Measurements from ENCODE around the gene DST. TPM values are rescaled to one million over a fixed set of nuclear protein-coding genes. Genes with fewer than 3 reads are reported as not detected.

The DST gene
- polyA plus RNA-seq, 1 donor from 2014 or later = not detected

DNA sequence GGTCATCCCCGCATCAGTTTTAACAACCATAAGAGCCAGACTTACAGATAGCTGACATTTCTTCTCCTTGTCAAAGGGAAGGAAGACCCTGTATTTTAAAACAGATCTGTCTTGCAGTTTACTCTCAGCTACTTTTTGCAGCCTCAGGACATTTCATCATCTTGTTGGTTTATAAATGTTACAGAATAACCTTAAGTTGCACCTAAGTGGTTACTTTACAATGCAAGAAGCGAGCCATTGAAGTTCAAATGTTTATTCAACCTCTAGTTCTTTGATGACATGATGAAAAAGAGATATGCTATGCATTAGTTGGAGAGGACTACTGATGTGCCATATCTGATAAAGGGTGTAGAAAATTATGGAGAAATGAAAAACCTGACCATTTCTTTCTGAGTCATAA lies 207.4 kb downstream of the DST start:
- Mint-ChIP-seq H3K4me1 (no peaks in the 10 kb centered on the region), H3K36me3 (no peaks in the 10 kb centered on the region), H3K27me3 (no peaks in the 10 kb centered on the region), H3K27ac (no peak overlapping the region), H3K9me3 (peaks cover 3 to 16% (median 9%) of the 10 kb centered on the region in 3 donors), H3K4me3 (no peak overlapping the region)

DNA sequence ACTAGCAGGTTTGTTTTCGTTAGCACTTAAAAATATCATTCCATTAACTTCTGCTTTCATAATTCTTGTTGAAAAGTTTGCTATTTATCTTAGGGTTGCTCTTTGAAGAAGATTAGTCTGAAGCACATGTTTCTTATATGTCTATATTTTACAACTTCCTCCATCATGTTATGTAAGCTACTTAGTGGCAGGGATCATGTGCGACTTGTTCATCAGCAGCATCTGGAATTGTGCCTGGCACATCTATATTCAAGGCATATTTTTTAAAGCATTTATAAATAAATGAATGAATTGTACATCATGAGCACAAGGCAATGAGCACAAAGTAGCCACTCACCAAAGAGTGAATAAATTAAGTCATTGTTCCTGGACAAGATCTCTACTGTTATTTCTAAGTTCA lies 208.1 kb downstream of the DST start:
- Mint-ChIP-seq H3K4me1 (no peaks in the 10 kb centered on the region), H3K36me3 (no peaks in the 10 kb centered on the region), H3K9me3 (peaks cover 0 to 12% (median 11%) of the 10 kb centered on the region in 3 donors), H3K27ac (no peak overlapping the region), H3K4me3 (no peak overlapping the region), H3K27me3 (no peaks in the 10 kb centered on the region)

DNA sequence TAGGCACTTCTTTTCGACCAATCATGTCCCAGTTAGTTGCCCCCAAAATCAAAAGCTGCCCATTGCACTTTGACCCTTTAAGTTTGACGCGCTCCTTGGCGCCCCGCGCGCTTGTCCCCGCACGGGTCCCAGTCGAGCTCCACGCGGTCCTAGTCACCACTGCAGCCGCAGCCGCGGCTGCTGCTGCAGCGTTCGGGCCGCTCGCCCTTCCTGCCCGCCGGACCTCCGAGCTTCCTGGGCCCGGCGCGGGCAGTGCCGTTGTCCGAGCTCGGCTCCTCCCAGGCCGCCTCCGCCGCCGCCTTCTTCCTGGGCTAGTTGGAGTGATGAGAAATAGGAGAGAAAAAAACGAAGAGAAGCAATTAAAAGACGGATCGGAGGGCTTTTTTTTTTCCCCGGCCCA lies 209.6 kb downstream of the DST start:
- Mint-ChIP-seq H3K27me3 (no peaks in the 10 kb centered on the region), H3K4me1 (no peaks in the 10 kb centered on the region), H3K9me3 (peaks cover 0 to 11% (median 7%) of the 10 kb centered on the region in 3 donors), H3K36me3 (no peaks in the 10 kb centered on the region), H3K27ac (no peak overlapping the region), H3K4me3 (no peak overlapping the region)

DNA sequence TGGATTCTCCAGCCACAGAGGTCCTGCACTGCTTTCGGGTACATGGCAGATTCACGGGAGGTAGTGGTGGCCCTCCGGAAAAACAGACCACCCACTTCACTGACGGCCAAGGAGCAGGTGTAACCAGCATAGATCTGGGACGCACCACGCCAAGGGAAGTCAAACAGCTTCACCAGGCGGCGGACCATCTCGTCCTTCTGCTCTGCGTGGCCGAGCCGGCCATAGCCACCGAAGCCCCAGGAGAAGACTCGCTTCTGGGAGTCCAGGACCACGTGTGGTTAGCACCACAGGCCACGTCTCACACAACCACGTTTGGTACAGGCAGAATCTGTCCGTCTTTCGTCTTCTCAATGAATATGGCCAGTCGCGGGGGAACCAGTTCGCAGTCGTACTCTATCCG lies 210.5 kb downstream of the DST start:
- Mint-ChIP-seq H3K9me3 (peaks cover 0 to 13% (median 7%) of the 10 kb centered on the region in 3 donors), H3K4me3 (no peak overlapping the region), H3K27me3 (no peaks in the 10 kb centered on the region)

DNA sequence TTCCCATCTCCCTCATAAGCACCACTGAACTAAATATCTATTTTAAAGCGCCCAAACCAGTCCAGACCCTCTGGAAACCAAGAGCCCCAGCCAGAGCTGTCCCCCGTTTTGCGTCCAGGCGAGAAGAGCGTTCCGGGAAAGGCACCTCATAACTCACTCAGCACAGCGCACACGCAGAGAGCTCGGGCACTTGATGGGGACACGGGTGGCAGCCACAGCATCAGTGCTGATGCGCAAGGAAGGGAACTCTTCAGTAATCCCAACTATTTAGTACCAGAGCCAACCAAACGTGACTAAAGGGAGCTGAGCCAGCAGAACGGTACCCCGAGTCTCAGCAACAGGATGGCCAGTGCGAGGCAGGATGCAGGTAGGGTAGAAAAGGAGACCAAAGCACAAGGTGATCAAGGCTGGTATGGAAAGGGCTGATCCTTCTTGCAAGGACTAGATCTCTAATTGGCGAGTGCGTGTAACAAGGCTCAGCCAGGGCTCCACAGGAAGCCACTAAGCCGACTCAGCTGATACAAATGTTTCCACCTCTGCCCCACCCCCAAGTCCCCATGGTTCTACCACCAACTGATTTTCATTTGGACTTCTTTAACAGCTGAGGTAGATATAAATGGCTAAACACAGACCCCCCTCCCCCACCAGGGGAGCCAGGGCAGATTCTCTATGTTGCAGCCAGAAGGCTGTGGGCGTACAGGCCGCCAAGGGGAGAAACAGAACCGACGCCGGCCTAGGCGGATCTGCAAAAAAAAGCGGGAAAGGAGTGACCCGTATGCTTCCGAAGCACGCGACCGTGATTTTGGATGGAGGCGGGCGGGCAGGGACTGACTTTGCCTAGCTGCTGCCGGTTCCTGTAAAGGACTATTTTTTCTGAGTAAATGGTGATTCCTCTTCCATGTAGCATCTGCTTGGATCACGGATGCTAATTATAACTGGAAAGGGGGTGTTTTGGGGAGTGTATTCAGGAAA lies 211.8 kb downstream of the DST start:
- H3K9me3 Mint-ChIP-seq = peaks cover 2 to 17% (median 11%) of the 10 kb centered on the region in 3 donors
- no peaks in the 10 kb centered on the region for H3K4me1 Mint-ChIP-seq
- peaks cover under 1% of the 10 kb centered on the region for H3K27me3 Mint-ChIP-seq
- H3K27ac Mint-ChIP-seq = peak overlapping the region in 1 of 3 donors; percentile 58
- no peaks in the 10 kb centered on the region for H3K36me3 Mint-ChIP-seq
- H3K4me3 Mint-ChIP-seq = no peak overlapping the region

More for the DNA sequence above, 210.5 kb downstream of the DST start:
- H3K36me3 Mint-ChIP-seq = no peaks in the 10 kb centered on the region
- H3K4me1 Mint-ChIP-seq = no peaks in the 10 kb centered on the region
- H3K27ac Mint-ChIP-seq = no peak overlapping the region

DNA sequence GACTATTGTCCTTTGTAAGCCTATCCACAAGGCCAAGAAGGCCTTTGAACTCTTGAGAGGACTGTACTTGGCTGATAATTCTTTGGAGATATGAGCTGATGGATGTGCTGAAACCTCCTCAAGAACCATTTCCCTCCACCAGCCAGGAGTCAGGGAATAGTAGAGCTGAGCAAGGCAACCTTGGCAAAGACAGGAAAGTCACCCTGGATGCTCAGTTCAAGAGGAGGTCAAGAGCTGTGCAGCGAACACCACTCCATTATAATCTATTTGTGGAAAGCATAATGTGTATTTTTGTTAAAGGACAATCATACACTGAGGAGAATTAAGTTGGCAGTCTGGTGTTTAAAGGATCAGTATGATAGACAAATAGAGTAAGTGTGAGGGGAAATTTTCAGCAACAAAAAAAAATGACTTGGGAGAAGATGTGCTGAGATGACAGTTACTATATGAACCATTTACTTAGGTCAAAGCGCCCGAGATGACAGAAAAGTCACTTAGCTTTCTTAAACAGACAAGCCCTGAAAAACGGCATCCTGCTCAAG lies 218.1 kb downstream of the DST start:
- Mint-ChIP-seq H3K36me3 (no peaks in the 10 kb centered on the region), H3K4me3 (no peak overlapping the region), H3K4me1 (peaks cover 0 to 1% (median 0%) of the 10 kb centered on the region in 3 donors), H3K9me3 (peaks cover 2 to 9% (median 4%) of the 10 kb centered on the region in 3 donors), H3K27me3 (peaks cover 5% of the 10 kb centered on the region), H3K27ac (no peak overlapping the region)

DNA sequence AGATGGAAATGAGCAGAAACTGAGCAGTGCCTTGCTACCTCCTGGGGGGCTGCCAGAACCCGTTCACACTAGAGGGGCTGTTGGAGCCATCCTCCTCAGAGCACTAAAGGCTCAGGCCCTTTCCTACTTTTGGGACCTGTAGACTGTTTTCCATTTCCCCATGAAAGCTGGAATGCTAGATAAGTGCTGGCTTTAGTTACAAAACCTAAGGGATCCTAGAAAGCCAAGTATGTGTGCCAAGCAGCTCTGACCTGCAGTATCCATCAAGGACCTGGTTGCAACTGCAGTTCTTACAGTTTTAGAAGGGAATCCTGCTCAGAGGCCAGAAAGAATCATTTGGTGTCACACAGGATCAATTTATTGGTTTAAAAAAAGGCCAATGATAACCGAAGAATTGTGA lies 218.6 kb downstream of the DST start:
- Mint-ChIP-seq H3K27me3 (peaks cover 5% of the 10 kb centered on the region), H3K9me3 (peaks cover 2 to 9% (median 4%) of the 10 kb centered on the region in 3 donors), H3K4me3 (no peak overlapping the region), H3K4me1 (peaks cover 0 to 1% (median 0%) of the 10 kb centered on the region in 3 donors), H3K36me3 (no peaks in the 10 kb centered on the region), H3K27ac (peak overlapping the region in 1 of 3 donors; percentile 29)

DNA sequence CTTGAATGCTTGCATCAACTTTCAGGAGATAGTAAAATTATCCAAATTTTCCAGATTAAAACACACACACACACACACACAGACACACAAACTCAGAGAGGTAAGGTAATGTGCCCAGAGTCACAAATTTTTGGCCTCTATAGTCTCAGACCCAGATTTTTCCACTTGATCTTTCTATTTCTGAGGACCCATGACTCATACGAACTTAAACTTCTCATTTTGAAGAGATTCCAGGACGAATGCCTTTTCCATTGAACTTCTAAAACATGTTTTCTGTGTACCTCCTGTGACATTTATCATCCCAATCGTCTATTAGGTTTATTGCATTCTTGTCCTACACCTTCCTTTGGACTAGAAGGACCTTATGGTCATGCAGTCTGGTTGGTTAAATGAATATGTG lies 222.4 kb downstream of the DST start:
- Mint-ChIP-seq H3K9me3 (no peaks in the 10 kb centered on the region), H3K27ac (no peak overlapping the region), H3K27me3 (peaks cover 2% of the 10 kb centered on the region), H3K4me3 (no peak overlapping the region), H3K4me1 (peaks cover 0 to 1% (median 0%) of the 10 kb centered on the region in 3 donors), H3K36me3 (no peaks in the 10 kb centered on the region)

DNA sequence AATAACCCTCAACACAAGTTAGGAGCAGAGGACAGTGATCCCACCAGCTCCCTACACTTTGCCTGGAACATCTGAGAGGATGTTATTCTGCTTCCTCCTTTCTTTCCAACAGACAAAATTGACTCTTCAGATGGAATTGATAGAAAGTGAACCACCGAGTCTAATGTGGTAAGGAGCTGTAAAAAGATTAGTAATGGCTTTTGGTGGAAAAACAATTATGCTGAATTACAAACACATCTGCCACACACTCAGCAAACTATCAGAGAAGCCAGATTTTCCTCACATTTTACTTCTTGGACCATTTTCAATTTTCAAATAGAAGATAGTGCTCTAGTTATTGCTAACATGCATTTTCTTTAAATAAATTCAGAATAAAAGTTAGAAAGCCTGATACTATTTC lies 223.5 kb downstream of the DST start:
- Mint-ChIP-seq H3K4me3 (no peak overlapping the region), H3K4me1 (peaks cover 0 to 1% (median 0%) of the 10 kb centered on the region in 3 donors), H3K27ac (no peak overlapping the region), H3K27me3 (peaks cover 2% of the 10 kb centered on the region), H3K36me3 (no peaks in the 10 kb centered on the region), H3K9me3 (no peaks in the 10 kb centered on the region)

DNA sequence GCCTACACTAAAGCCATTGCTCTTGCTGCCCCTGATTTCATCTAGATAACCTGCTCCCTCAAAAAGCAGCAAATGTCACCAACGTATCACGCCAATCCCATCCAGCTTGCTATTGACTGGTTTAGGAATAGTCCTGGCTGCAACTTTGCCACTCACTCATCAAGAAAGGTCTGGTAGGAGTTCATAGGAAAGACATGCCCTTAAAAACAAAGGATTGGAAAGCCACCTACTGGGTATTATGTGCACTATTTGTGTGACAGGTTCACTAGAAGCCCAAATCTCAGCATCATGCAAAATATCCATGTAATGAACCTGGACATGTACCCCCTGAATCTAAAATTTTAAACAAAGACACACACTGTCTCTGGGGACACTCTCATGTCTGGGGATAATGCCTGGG lies 224.9 kb downstream of the DST start:
- peaks cover 2% of the 10 kb centered on the region for H3K27me3 Mint-ChIP-seq
- H3K4me1 Mint-ChIP-seq = no peaks in the 10 kb centered on the region
- peak overlapping the region in 1 of 3 donors; percentile 32 for H3K27ac Mint-ChIP-seq
- no peak overlapping the region for H3K4me3 Mint-ChIP-seq
- H3K36me3 Mint-ChIP-seq = no peaks in the 10 kb centered on the region
- H3K9me3 Mint-ChIP-seq = no peaks in the 10 kb centered on the region

DNA sequence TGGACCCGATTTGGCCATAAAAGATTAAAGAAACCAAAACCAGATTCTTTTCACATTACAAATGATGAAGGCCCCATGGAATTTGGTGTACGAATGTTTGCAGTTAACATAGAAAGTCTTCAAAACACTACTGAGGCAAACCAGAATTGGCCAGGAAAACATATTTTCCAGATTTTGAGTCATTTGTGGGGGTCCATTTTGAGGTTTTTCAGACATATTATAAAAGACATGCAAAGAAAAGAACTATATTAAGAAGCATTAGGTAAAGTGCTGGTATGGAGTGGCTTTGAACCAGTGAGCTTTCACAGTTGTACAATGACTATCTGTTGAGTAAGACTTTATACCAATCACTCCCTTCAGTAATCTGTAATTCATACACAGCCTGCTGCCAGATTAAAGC lies 226.4 kb downstream of the DST start:
- Mint-ChIP-seq H3K9me3 (no peaks in the 10 kb centered on the region), H3K4me3 (no peak overlapping the region), H3K27ac (no peak overlapping the region), H3K27me3 (no peaks in the 10 kb centered on the region), H3K4me1 (peaks cover 0 to 2% (median 0%) of the 10 kb centered on the region in 3 donors), H3K36me3 (no peaks in the 10 kb centered on the region)

DNA sequence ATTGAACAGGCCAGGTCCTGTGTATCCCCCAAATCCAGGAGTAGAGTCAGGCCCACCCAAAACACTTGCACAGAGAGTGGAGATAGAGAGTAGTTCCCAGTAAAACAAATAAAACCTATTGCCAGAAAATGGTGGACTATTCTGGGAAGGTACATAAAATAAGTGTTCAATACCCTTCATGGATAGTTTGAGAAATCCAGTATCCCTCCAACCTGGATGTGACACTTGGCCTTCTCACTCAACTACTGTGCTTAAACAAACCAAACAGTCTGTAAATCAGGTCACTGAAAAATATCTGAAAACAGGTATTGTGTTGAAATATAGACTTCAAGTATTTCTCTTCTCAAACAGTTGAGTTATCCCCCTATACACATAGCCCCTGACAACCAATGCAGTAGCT lies 233.7 kb downstream of the DST start:
- Mint-ChIP-seq H3K27ac (no peak overlapping the region), H3K27me3 (no peaks in the 10 kb centered on the region), H3K9me3 (peaks cover 0 to 2% (median 0%) of the 10 kb centered on the region in 3 donors), H3K36me3 (peaks cover 2% of the 10 kb centered on the region), H3K4me3 (no peak overlapping the region), H3K4me1 (peaks cover 0 to 2% (median 0%) of the 10 kb centered on the region in 3 donors)
